Activated T-helper 1 cell treated with anti-CD3 and anti-CD28 coated beads, Interleukin-12 subunit alpha, Interleukin-12 subunit beta, Interleukin-2, Interleukin-4 antibody, amounts not matched to agents 30 ng/mL and 10 ng/mL and 1 ng/mL, durations not matched to agents 14 hours and 24 hours and 36 hours (primary cell): ENCODE results near the gene KLHDC10. TPM values are rescaled to one million over a fixed set of nuclear protein-coding genes. Genes with fewer than 3 reads are reported as not detected.
A peak's percentile ranks its signal among the peaks of the same experiment; 100 is the strongest.
"Not testable (repeated sequence)": the region's sequence is repeated elsewhere in the genome, so short reads cannot be mapped to it uniquely, and the experiment has no call there.

Source experiments
- DNase-seq: peaks from one replicate; pipeline ENCODE4 v3.0.0; 2021; ENCODE audit warnings: low spot score
- H3K27ac Mint-ChIP-seq: one replicate; pipeline ENCODE4 v1.8.0; 2021; ENCODE audit warnings: mild to moderate bottlenecking, mixed read lengths
- H3K27me3 Mint-ChIP-seq: one replicate; pipeline ENCODE4 v1.8.0; 2022; ENCODE audit warnings: mild to moderate bottlenecking, moderate library complexity, mixed read lengths; ENCODE audit not compliant: insufficient read depth
- H3K36me3 Mint-ChIP-seq: one replicate; pipeline ENCODE4 v1.8.0; 2021; ENCODE audit warnings: low read depth, mixed read lengths
- H3K4me1 Mint-ChIP-seq: one replicate; pipeline ENCODE4 v1.8.0; 2021; ENCODE audit warnings: low read depth, mixed read lengths
- H3K4me3 Mint-ChIP-seq: one replicate; pipeline ENCODE4 v1.8.0; 2021; ENCODE audit warnings: mild to moderate bottlenecking, moderate library complexity, mixed read lengths
- H3K9me3 Mint-ChIP-seq: one replicate; pipeline ENCODE4 v1.8.0; 2021; ENCODE audit warnings: mixed read lengths
- intact Hi-C: fragments of 100-400 bp; cut with micrococcal nuclease; formaldehyde crosslinking; loops from one replicate; pipeline ENCODE4 v1.15.1; 2024
- total RNA-seq: library from RNA; stranded (reverse); gene quantifications from 2 replicates; pipeline ENCODE4 v1.2.3, GENCODE V29; 2022

Gene KLHDC10
- total RNA-seq: 13.2 and 15.6 TPM in 2 replicates

- Mint-ChIP-seq H3K36me3 (peaks cover 4% of the 10 kb centered on the region), H3K4me3 (peak within 1 kb of the TSS; percentile 93), H3K27ac (peak within 1 kb of the TSS; percentile 91), H3K4me1 (peaks cover 39% of the 10 kb centered on the region), H3K9me3 (no peaks in the 10 kb centered on the region), H3K27me3 (no peaks in the 10 kb centered on the region)
- intact Hi-C loops: loop anchor here (1.0 to 5.0 kb wide), 6 partner anchors 19 to 577 kb away; partner anchors contain the start of genes CEP41, TMEM209 and ZC3HC1
- peak; percentile 93 for DNase-seq
Observed at GRCh38 chr7:130069978-130070860, at the start of gene KLHDC10. TSS of gene KLHDC10 (plus strand) at chr7:130070534. CDS start at chr7:130070644, 110 bp downstream.

GRCh38 chr7:130021105-130021834, 49.1 kb upstream of the KLHDC10 start:
- Mint-ChIP-seq H3K9me3 (no peaks in the 10 kb centered on the region), H3K4me1 (no peaks in the 10 kb centered on the region), H3K27ac (no peak overlapping the region), H3K4me3 (no peak overlapping the region), H3K27me3 (no peaks in the 10 kb centered on the region), H3K36me3 (peaks cover 33% of the 10 kb centered on the region)
- intact Hi-C loops: no loop called here
- no peak for DNase-seq

- intact Hi-C loops: no loop called here
- Mint-ChIP-seq H3K9me3 (no peaks in the 10 kb centered on the region), H3K27ac (no peak overlapping the region), H3K4me3 (no peak overlapping the region), H3K4me1 (no peaks in the 10 kb centered on the region), H3K36me3 (peaks cover 36% of the 10 kb centered on the region), H3K27me3 (no peaks in the 10 kb centered on the region)
- DNase-seq: no peak
Observed at GRCh38 chr7:130022115-130022514, 48.2 kb upstream of the KLHDC10 start.

- Mint-ChIP-seq H3K9me3 (no peaks in the 10 kb centered on the region), H3K4me1 (no peaks in the 10 kb centered on the region), H3K27ac (no peak overlapping the region), H3K36me3 (peaks cover 38% of the 10 kb centered on the region), H3K27me3 (no peaks in the 10 kb centered on the region), H3K4me3 (no peak overlapping the region)
- intact Hi-C loops: no loop called here
- no peak for DNase-seq
Observed at GRCh38 chr7:130022623-130023175, 47.6 kb upstream of the KLHDC10 start.

GRCh38 chr7:130024390-130024789, 45.9 kb upstream of the KLHDC10 start:
- no peak overlapping the region for H3K27ac Mint-ChIP-seq
- H3K4me3 Mint-ChIP-seq: no peak overlapping the region
- DNase-seq: no peak
- H3K27me3 Mint-ChIP-seq: no peaks in the 10 kb centered on the region
- no peaks in the 10 kb centered on the region for H3K4me1 Mint-ChIP-seq
- no peaks in the 10 kb centered on the region for H3K9me3 Mint-ChIP-seq
- intact Hi-C loops: no loop called here
- H3K36me3 Mint-ChIP-seq: peaks cover 35% of the 10 kb centered on the region

- peaks cover 24% of the 10 kb centered on the region for H3K36me3 Mint-ChIP-seq
- intact Hi-C loops: no loop called here
- no peaks in the 10 kb centered on the region for H3K9me3 Mint-ChIP-seq
- no peak overlapping the region for H3K4me3 Mint-ChIP-seq
- H3K4me1 Mint-ChIP-seq: no peaks in the 10 kb centered on the region
- no peak overlapping the region for H3K27ac Mint-ChIP-seq
- no peak for DNase-seq
- H3K27me3 Mint-ChIP-seq: no peaks in the 10 kb centered on the region
Observed at GRCh38 chr7:130032698-130033097, 37.6 kb upstream of the KLHDC10 start.

GRCh38 chr7:130037703-130038102, 32.6 kb upstream of the KLHDC10 start:
- intact Hi-C loops: no loop called here
- DNase-seq: no peak
- peaks cover 17% of the 10 kb centered on the region for H3K36me3 Mint-ChIP-seq
- no peaks in the 10 kb centered on the region for H3K4me1 Mint-ChIP-seq
- no peak overlapping the region for H3K27ac Mint-ChIP-seq
- H3K27me3 Mint-ChIP-seq: no peaks in the 10 kb centered on the region
- H3K9me3 Mint-ChIP-seq: no peaks in the 10 kb centered on the region
- no peak overlapping the region for H3K4me3 Mint-ChIP-seq

- intact Hi-C loops: no loop called here
- Mint-ChIP-seq H3K27me3 (no peaks in the 10 kb centered on the region), H3K4me1 (no peaks in the 10 kb centered on the region), H3K4me3 (no peak overlapping the region), H3K9me3 (no peaks in the 10 kb centered on the region), H3K27ac (no peak overlapping the region), H3K36me3 (peaks cover 27% of the 10 kb centered on the region)
- DNase-seq: no peak
Observed at GRCh38 chr7:130040576-130040975, 29.8 kb upstream of the KLHDC10 start.

- H3K36me3 Mint-ChIP-seq: peaks cover 22% of the 10 kb centered on the region
- H3K4me1 Mint-ChIP-seq: peaks cover 9% of the 10 kb centered on the region
- no peak overlapping the region for H3K27ac Mint-ChIP-seq
- H3K9me3 Mint-ChIP-seq: no peaks in the 10 kb centered on the region
- DNase-seq: no peak
- intact Hi-C loops: no loop called here
- no peak overlapping the region for H3K4me3 Mint-ChIP-seq
- peaks cover 3% of the 10 kb centered on the region for H3K27me3 Mint-ChIP-seq
Observed at GRCh38 chr7:130047831-130048230, 22.5 kb upstream of the KLHDC10 start.

- peaks cover 10% of the 10 kb centered on the region for H3K4me1 Mint-ChIP-seq
- no peak overlapping the region for H3K4me3 Mint-ChIP-seq
- intact Hi-C loops: no loop called here
- no peak overlapping the region for H3K27ac Mint-ChIP-seq
- peaks cover 13% of the 10 kb centered on the region for H3K36me3 Mint-ChIP-seq
- no peak for DNase-seq
- peaks cover 3% of the 10 kb centered on the region for H3K27me3 Mint-ChIP-seq
- no peaks in the 10 kb centered on the region for H3K9me3 Mint-ChIP-seq
Observed at GRCh38 chr7:130048906-130049305, 21.4 kb upstream of the KLHDC10 start.

- H3K36me3 Mint-ChIP-seq, H3K27me3 Mint-ChIP-seq, H3K4me3 Mint-ChIP-seq, H3K27ac Mint-ChIP-seq, DNase-seq, H3K9me3 Mint-ChIP-seq, intact Hi-C loops: not testable (repeated sequence)
- H3K4me1 Mint-ChIP-seq: peaks cover 13% of the 10 kb centered on the region
Observed at GRCh38 chr7:130052250-130052649, 18.1 kb upstream of the KLHDC10 start.

- H3K4me3 Mint-ChIP-seq, DNase-seq, H3K36me3 Mint-ChIP-seq, H3K27ac Mint-ChIP-seq, H3K27me3 Mint-ChIP-seq, H3K9me3 Mint-ChIP-seq, intact Hi-C loops: not testable (repeated sequence)
- peaks cover 13% of the 10 kb centered on the region for H3K4me1 Mint-ChIP-seq
Observed at GRCh38 chr7:130055198-130055597, 15.1 kb upstream of the KLHDC10 start.

GRCh38 chr7:130062246-130062645, 8.1 kb upstream of the KLHDC10 start:
- H3K4me3 Mint-ChIP-seq: no peak overlapping the region
- peaks cover 4% of the 10 kb centered on the region for H3K4me1 Mint-ChIP-seq
- peaks cover 2% of the 10 kb centered on the region for H3K27me3 Mint-ChIP-seq
- DNase-seq: no peak
- intact Hi-C loops: no loop called here
- no peaks in the 10 kb centered on the region for H3K9me3 Mint-ChIP-seq
- H3K27ac Mint-ChIP-seq: no peak overlapping the region
- no peaks in the 10 kb centered on the region for H3K36me3 Mint-ChIP-seq
